ENCODE measurements around the gene SMPD3. TPM values are rescaled to one million over a fixed set of nuclear protein-coding genes. Genes with fewer than 3 reads are reported as not detected.
A peak's percentile ranks its signal among the peaks of the same experiment; 100 is the strongest.

Gene SMPD3
- total RNA-seq, 4 donors from 2014 or later = 51.1 to 168 (median 68.9) TPM

- TF ChIP-seq POLR2A (IDR thresholded peaks at IDR 0.05) (no peak), CTCF (IDR thresholded peaks at IDR 0.05) (no peak), EP300 (IDR thresholded peaks at IDR 0.05; ENCODE audit: low read depth) (no peak), POLR2AphosphoS5 (IDR thresholded peaks at IDR 0.05) (no peak)
- Histone ChIP-seq H3K4me1 (peaks cover 0 to 9% (median 4%) of the 10 kb centered on the region in 4 donors), H3K9me3 (no peaks in the 10 kb centered on the region), H3K36me3 (no peaks in the 10 kb centered on the region), H3K27ac (no peak overlapping the region), H3K27me3 (no peaks in the 10 kb centered on the region), H3K4me3 (no peak overlapping the region)
- in situ Hi-C loops (cut with MboI; ENCODE audit: low pct_ligation_motif_present in 1 of 4, low pct_unique_long_range_greater_than_20kb in 1 of 4, low sequenced_read_pairs in 3 of 4) = loop anchor here in 1 of 4 donors (10.0 kb wide), 1 partner anchor 104 kb away; no protein-coding TSS in a partner anchor
- DNase-seq = no peak
- WGBS, 2 donors (ENCODE audit: low coverage in 1 of 2) = 60 to 85% methylated on average over 2 to 5 of the region's 5 CpGs
- intact Hi-C loops (cut with DNase I; ENCODE audit: low total_unique reads) = no loop called here
Observed at GRCh38 chr16:68400083-68400923, 48.0 kb downstream of the SMPD3 start.

GRCh38 chr16:68399456-68399855 lies 48.9 kb downstream of the SMPD3 start:
- in situ Hi-C loops (cut with MboI; ENCODE audit: low pct_ligation_motif_present in 1 of 4, low pct_unique_long_range_greater_than_20kb in 1 of 4, low sequenced_read_pairs in 3 of 4) = loop anchor here in 2 of 4 donors (10.0 to 25.0 kb wide), 2 partner anchors 113 to 115 kb away; no protein-coding TSS in a partner anchor
- no peak for DNase-seq
- TF ChIP-seq POLR2AphosphoS5 (IDR thresholded peaks at IDR 0.05) (no peak), CTCF (IDR thresholded peaks at IDR 0.05) (no peak), EP300 (IDR thresholded peaks at IDR 0.05; ENCODE audit: low read depth) (no peak), POLR2A (IDR thresholded peaks at IDR 0.05) (no peak)
- H3K27ac ChIP-seq = no peak overlapping the region
- WGBS, 2 donors (ENCODE audit: low coverage in 1 of 2) = 80% methylated on average over 3 of the region's 3 CpGs; no CpG with 5 or more reads in 1 of the 2 donors
- no peaks in the 10 kb centered on the region for H3K27me3 ChIP-seq
- no peaks in the 10 kb centered on the region for H3K9me3 ChIP-seq
- no peaks in the 10 kb centered on the region for H3K36me3 ChIP-seq
- H3K4me1 ChIP-seq = peaks cover 0 to 9% (median 4%) of the 10 kb centered on the region in 4 donors
- no peak overlapping the region for H3K4me3 ChIP-seq
- intact Hi-C loops (cut with DNase I; ENCODE audit: low total_unique reads) = no loop called here

DNA sequence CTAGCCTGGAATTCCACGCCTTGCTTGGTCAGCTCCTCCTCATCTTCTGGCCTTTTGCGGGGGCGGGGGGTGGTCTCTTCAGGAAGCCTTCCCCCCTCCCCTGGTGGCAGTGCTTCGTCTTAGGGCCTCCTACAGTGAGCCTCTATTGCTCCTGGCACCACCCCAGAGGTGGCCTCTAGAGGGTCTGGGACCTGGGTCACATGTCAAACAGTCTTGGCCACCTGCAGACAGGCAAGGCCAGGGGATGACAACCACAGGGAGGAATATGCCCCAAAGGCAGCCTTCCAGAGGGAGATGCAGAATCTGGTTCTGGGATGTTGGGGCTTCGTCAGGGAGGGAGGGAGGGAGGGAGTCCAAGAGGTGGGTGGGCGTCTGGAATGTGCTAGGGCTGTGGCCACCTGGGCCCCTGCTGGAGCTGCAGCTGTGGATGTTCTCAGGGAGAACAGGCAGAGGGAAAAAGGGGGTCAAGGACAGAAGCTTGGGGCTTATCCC lies 50.6 kb downstream of the SMPD3 start:
- TF ChIP-seq POLR2AphosphoS5 (IDR thresholded peaks at IDR 0.05) (no peak), CTCF (IDR thresholded peaks at IDR 0.05) (no peak), EP300 (IDR thresholded peaks at IDR 0.05; ENCODE audit: low read depth) (no peak), POLR2A (IDR thresholded peaks at IDR 0.05) (no peak)
- Histone ChIP-seq H3K4me1 (peaks cover 0 to 9% (median 4%) of the 10 kb centered on the region in 4 donors), H3K27me3 (no peaks in the 10 kb centered on the region), H3K36me3 (no peaks in the 10 kb centered on the region), H3K9me3 (no peaks in the 10 kb centered on the region), H3K27ac (no peak overlapping the region), H3K4me3 (no peak overlapping the region)
- in situ Hi-C loops (cut with MboI; ENCODE audit: low pct_ligation_motif_present in 1 of 4, low pct_unique_long_range_greater_than_20kb in 1 of 4, low sequenced_read_pairs in 3 of 4) = loop anchor here in 2 of 4 donors (10.0 to 25.0 kb wide), 2 partner anchors 115 to 117 kb away; no protein-coding TSS in a partner anchor
- WGBS, 2 donors (ENCODE audit: low coverage in 1 of 2) = 80 to 90% methylated on average over 2 to 6 of the region's 6 CpGs
- intact Hi-C loops (cut with DNase I; ENCODE audit: low total_unique reads) = no loop called here
- DNase-seq = no peak

GRCh38 chr16:68396481-68396880 lies 51.8 kb downstream of the SMPD3 start:
- intact Hi-C loops (cut with DNase I; ENCODE audit: low total_unique reads) = no loop called here
- Histone ChIP-seq H3K9me3 (no peaks in the 10 kb centered on the region), H3K4me1 (peaks cover 0 to 9% (median 4%) of the 10 kb centered on the region in 4 donors), H3K27me3 (no peaks in the 10 kb centered on the region), H3K4me3 (no peak overlapping the region), H3K27ac (no peak overlapping the region), H3K36me3 (no peaks in the 10 kb centered on the region)
- TF ChIP-seq EP300 (IDR thresholded peaks at IDR 0.05; ENCODE audit: low read depth) = no peak
- TF ChIP-seq POLR2A (IDR thresholded peaks at IDR 0.05) = no peak
- TF ChIP-seq POLR2AphosphoS5 (IDR thresholded peaks at IDR 0.05) = no peak
- peak; percentile 51 to 84 (median 67) for TF ChIP-seq CTCF (IDR thresholded peaks at IDR 0.05)
- in situ Hi-C loops (cut with MboI; ENCODE audit: low pct_ligation_motif_present in 1 of 4, low pct_unique_long_range_greater_than_20kb in 1 of 4, low sequenced_read_pairs in 3 of 4) = loop anchor here in 2 of 4 donors (10.0 to 25.0 kb wide), 2 partner anchors 116 to 118 kb away; no protein-coding TSS in a partner anchor
- peak; percentile 69 for DNase-seq
- 15% methylated on average over 2 to 6 of the region's 6 CpGs for WGBS, 2 donors (ENCODE audit: low coverage in 1 of 2)
